ENCODE data around the gene OR4D2. TPM values are rescaled to one million over a fixed set of nuclear protein-coding genes. Genes with fewer than 3 reads are reported as not detected.
"Not testable (repeated sequence)": the region's sequence is repeated elsewhere in the genome, so short reads cannot be mapped to it uniquely, and the experiment has no call there.

The OR4D2 gene
- not detected for polyA plus RNA-seq (2013, experiment 1 of 2; ENCODE audit: insufficient read length)
- polyA plus RNA-seq (2013, experiment 2 of 2; ENCODE audit: insufficient read length), result not detected

GRCh38 chr17:58166682-58167081 is at the start of gene OR4D2:
Gene OR4D2 (plus strand): TSS chr17:58166982. CDS start chr17:58169656, 2,674 bp downstream.
- no peak for DNase-seq

GRCh38 chr17:58117382-58117781 is 49.4 kb upstream of the OR4D2 start:
- no peak for DNase-seq

GRCh38 chr17:58119491-58119890 is 47.3 kb upstream of the OR4D2 start:
- no peak for DNase-seq

- DNase-seq, result peak; percentile 51
Measured at GRCh38 chr17:58120195-58120822, 46.5 kb upstream of the OR4D2 start.

GRCh38 chr17:58121925-58122324 is 44.9 kb upstream of the OR4D2 start:
- no peak for DNase-seq

GRCh38 chr17:58127846-58128245 is 38.9 kb upstream of the OR4D2 start:
- no peak for DNase-seq

GRCh38 chr17:58132697-58133096 is 34.1 kb upstream of the OR4D2 start:
- not testable (repeated sequence) for DNase-seq

GRCh38 chr17:58136669-58137279 is 30.0 kb upstream of the OR4D2 start:
- DNase-seq, result no peak

- no peak for DNase-seq
Measured at GRCh38 chr17:58141505-58141904, 25.3 kb upstream of the OR4D2 start.

GRCh38 chr17:58143335-58143734 is 23.4 kb upstream of the OR4D2 start:
- DNase-seq, result not testable (repeated sequence)

- no peak for DNase-seq
Measured at GRCh38 chr17:58144801-58145200, 22.0 kb upstream of the OR4D2 start.

- no peak for DNase-seq
Measured at GRCh38 chr17:58147930-58148434, 18.8 kb upstream of the OR4D2 start, which contains the start of gene OR4D1. Gene OR4D1 (plus strand): TSS chr17:58148384. CDS start chr17:58155154, 6,770 bp downstream.

GRCh38 chr17:58148609-58149008 is 18.2 kb upstream of the OR4D2 start:
- DNase-seq, result no peak

- no peak for DNase-seq
Measured at GRCh38 chr17:58150394-58150793, 16.4 kb upstream of the OR4D2 start.

GRCh38 chr17:58153046-58153445 is 13.7 kb upstream of the OR4D2 start:
- DNase-seq, result no peak

GRCh38 chr17:58153671-58154070 is 13.1 kb upstream of the OR4D2 start:
- no peak for DNase-seq

GRCh38 chr17:58156839-58157803 is 9.7 kb upstream of the OR4D2 start:
- no peak for DNase-seq

GRCh38 chr17:58158181-58158580 is 8.6 kb upstream of the OR4D2 start:
- no peak for DNase-seq

- DNase-seq, result no peak
Measured at GRCh38 chr17:58161566-58161965, 5.2 kb upstream of the OR4D2 start.

GRCh38 chr17:58165981-58166380 is 801 bp upstream of the OR4D2 start:
- no peak for DNase-seq

- DNase-seq, result no peak
Measured at GRCh38 chr17:58170622-58171021, 3.8 kb downstream of the OR4D2 start.

- peak; percentile 4 for DNase-seq
Measured at GRCh38 chr17:58172369-58173071, 5.7 kb downstream of the OR4D2 start.

All from fibroblast of skin of abdomen (primary cell).